Neuron (in vitro differentiated cells): ENCODE data around the gene MYO3B.

Experiments used
- H2AFZ ChIP-seq: one replicate; pipeline ENCODE4 v1.6.1; 2013; ENCODE audit warnings: low read depth, mild to moderate bottlenecking, inconsistent platforms, low read length, moderate library complexity
- H3K27me3 ChIP-seq: one replicate; pipeline ENCODE4 v1.6.1; 2013; ENCODE audit warnings: low read length; ENCODE audit not compliant: insufficient read depth
- H3K36me3 ChIP-seq: one replicate; pipeline ENCODE4 v1.6.1; 2013; ENCODE audit warnings: low read length; ENCODE audit not compliant: insufficient read depth
- H3K4me1 ChIP-seq: one replicate; pipeline ENCODE4 v1.6.1; 2013; ENCODE audit warnings: low read length; ENCODE audit not compliant: insufficient read depth
- H3K4me3 ChIP-seq: 2 replicates; pipeline ENCODE4 v1.5.1; 2013; ENCODE audit warnings: mild to moderate bottlenecking, low read length, moderate library complexity
- H3K9me3 ChIP-seq: one replicate; pipeline ENCODE4 v1.6.1; 2013; ENCODE audit warnings: low read length

The MYO3B gene

GRCh38 chr2:170297496-170297895 lies 119.5 kb downstream of the MYO3B start:
- no peak overlapping the region for H3K4me3 ChIP-seq
- no peaks in the 10 kb centered on the region for H3K9me3 ChIP-seq
- no peak overlapping the region for H2AFZ ChIP-seq
- no peaks in the 10 kb centered on the region for H3K36me3 ChIP-seq
- H3K27me3 ChIP-seq, result peaks cover 5% of the 10 kb centered on the region
- H3K4me1 ChIP-seq, result no peaks in the 10 kb centered on the region

- Histone ChIP-seq H3K27me3 (peaks cover 5% of the 10 kb centered on the region), H3K9me3 (no peaks in the 10 kb centered on the region), H3K4me1 (no peaks in the 10 kb centered on the region), H3K4me3 (no peak overlapping the region), H3K36me3 (no peaks in the 10 kb centered on the region), H2AFZ (no peak overlapping the region)
Observed at GRCh38 chr2:170298115-170298514, 120.2 kb downstream of the MYO3B start.

- no peaks in the 10 kb centered on the region for H3K4me1 ChIP-seq
- H3K4me3 ChIP-seq, result no peak overlapping the region
- H3K9me3 ChIP-seq, result no peaks in the 10 kb centered on the region
- no peak overlapping the region for H2AFZ ChIP-seq
- H3K36me3 ChIP-seq, result no peaks in the 10 kb centered on the region
- H3K27me3 ChIP-seq, result no peaks in the 10 kb centered on the region
Observed at GRCh38 chr2:170298861-170299429, 121.0 kb downstream of the MYO3B start.

- H3K4me1 ChIP-seq, result no peaks in the 10 kb centered on the region
- H2AFZ ChIP-seq, result no peak overlapping the region
- H3K9me3 ChIP-seq, result no peaks in the 10 kb centered on the region
- no peaks in the 10 kb centered on the region for H3K36me3 ChIP-seq
- H3K27me3 ChIP-seq, result no peaks in the 10 kb centered on the region
- no peak overlapping the region for H3K4me3 ChIP-seq
Observed at GRCh38 chr2:170300993-170301392, 123.0 kb downstream of the MYO3B start.

- Histone ChIP-seq H3K9me3 (no peaks in the 10 kb centered on the region), H3K27me3 (no peaks in the 10 kb centered on the region), H3K4me1 (no peaks in the 10 kb centered on the region), H3K4me3 (no peak overlapping the region), H3K36me3 (no peaks in the 10 kb centered on the region), H2AFZ (no peak overlapping the region)
Observed at GRCh38 chr2:170301626-170302025, 123.7 kb downstream of the MYO3B start.

GRCh38 chr2:170305711-170306110 lies 127.8 kb downstream of the MYO3B start:
- Histone ChIP-seq H3K9me3 (no peaks in the 10 kb centered on the region), H2AFZ (no peak overlapping the region), H3K4me3 (no peak overlapping the region), H3K4me1 (peaks cover 15% of the 10 kb centered on the region), H3K36me3 (no peaks in the 10 kb centered on the region), H3K27me3 (no peaks in the 10 kb centered on the region)

GRCh38 chr2:170306293-170306873 lies 128.4 kb downstream of the MYO3B start:
- H3K9me3 ChIP-seq, result no peaks in the 10 kb centered on the region
- H2AFZ ChIP-seq, result no peak overlapping the region
- no peaks in the 10 kb centered on the region for H3K36me3 ChIP-seq
- H3K4me1 ChIP-seq, result peaks cover 15% of the 10 kb centered on the region
- H3K4me3 ChIP-seq, result no peak overlapping the region
- H3K27me3 ChIP-seq, result no peaks in the 10 kb centered on the region

- no peaks in the 10 kb centered on the region for H3K27me3 ChIP-seq
- no peaks in the 10 kb centered on the region for H3K9me3 ChIP-seq
- peaks cover 20% of the 10 kb centered on the region for H3K4me1 ChIP-seq
- no peak overlapping the region for H2AFZ ChIP-seq
- H3K4me3 ChIP-seq, result no peak overlapping the region
- H3K36me3 ChIP-seq, result no peaks in the 10 kb centered on the region
Observed at GRCh38 chr2:170307052-170307451, 129.1 kb downstream of the MYO3B start.

GRCh38 chr2:170307555-170308351 lies 129.8 kb downstream of the MYO3B start:
- Histone ChIP-seq H3K36me3 (no peaks in the 10 kb centered on the region), H3K4me1 (peaks cover 27% of the 10 kb centered on the region), H3K9me3 (no peaks in the 10 kb centered on the region), H2AFZ (no peak overlapping the region), H3K4me3 (no peak overlapping the region), H3K27me3 (no peaks in the 10 kb centered on the region)

- Histone ChIP-seq H2AFZ (no peak overlapping the region), H3K4me3 (no peak overlapping the region), H3K36me3 (no peaks in the 10 kb centered on the region), H3K9me3 (no peaks in the 10 kb centered on the region), H3K4me1 (peaks cover 47% of the 10 kb centered on the region), H3K27me3 (no peaks in the 10 kb centered on the region)
Observed at GRCh38 chr2:170310876-170311502, 133.0 kb downstream of the MYO3B start.

- no peak overlapping the region for H2AFZ ChIP-seq
- peaks cover 36% of the 10 kb centered on the region for H3K4me1 ChIP-seq
- H3K36me3 ChIP-seq, result no peaks in the 10 kb centered on the region
- H3K9me3 ChIP-seq, result no peaks in the 10 kb centered on the region
- no peaks in the 10 kb centered on the region for H3K27me3 ChIP-seq
- H3K4me3 ChIP-seq, result peak overlapping the region; percentile 0
Observed at GRCh38 chr2:170313347-170313991, 135.5 kb downstream of the MYO3B start.

GRCh38 chr2:170313992-170314348 lies 136.0 kb downstream of the MYO3B start:
- no peaks in the 10 kb centered on the region for H3K27me3 ChIP-seq
- H3K4me3 ChIP-seq, result peak overlapping the region; percentile 0
- peaks cover 3% of the 10 kb centered on the region for H3K9me3 ChIP-seq
- no peak overlapping the region for H2AFZ ChIP-seq
- H3K4me1 ChIP-seq, result peaks cover 33% of the 10 kb centered on the region
- H3K36me3 ChIP-seq, result no peaks in the 10 kb centered on the region
